Fibroblast of pulmonary artery (primary cell): ENCODE measurements around the gene INPP5B.
A peak's percentile ranks its signal among the peaks of the same experiment; 100 is the strongest.

ENCODE experiments used
- DNase-seq: peaks from one replicate; pipeline ENCODE4 v3.0.0-alpha.2; 2010; ENCODE audit warnings: low read depth
- H3K4me3 ChIP-seq: replicated peaks from 2 replicates; pipeline ENCODE4 v1.5.1; 2011; ENCODE audit warnings: low read depth, mild to moderate bottlenecking, control low read depth, low read length, moderate library complexity
- CTCF ChIP-seq: IDR thresholded peaks from 2 replicates; pipeline ENCODE4 v1.5.1; 2011; ENCODE audit warnings: mild to moderate bottlenecking, control low read depth, low read length, inconsistent platforms; ENCODE audit errors: missing control alignments

The INPP5B gene

GRCh38 chr1:37858931-37859506, 87.8 kb downstream of the INPP5B start:
- peak overlapping the region; percentile 87 for H3K4me3 ChIP-seq
- no peak for TF ChIP-seq CTCF
- DNase-seq = peak; percentile 36

- DNase-seq = no peak
These were observed 92.4 kb downstream of the INPP5B start for GRCh38 chr1:37854406-37854805.

GRCh38 chr1:37853157-37853556, 93.7 kb downstream of the INPP5B start:
- TF ChIP-seq CTCF = no peak
- no peak for DNase-seq
- H3K4me3 ChIP-seq = no peak overlapping the region

More at GRCh38 chr1:37854406-37854805, 92.4 kb downstream of the INPP5B start:
- TF ChIP-seq CTCF = no peak
- H3K4me3 ChIP-seq = no peak overlapping the region

GRCh38 chr1:37851782-37852210, 95.1 kb downstream of the INPP5B start:
- peak; percentile 24 for DNase-seq
- TF ChIP-seq CTCF = no peak

GRCh38 chr1:37851262-37851661, 95.6 kb downstream of the INPP5B start:
- H3K4me3 ChIP-seq = no peak overlapping the region
- DNase-seq = no peak
- TF ChIP-seq CTCF = no peak

More at GRCh38 chr1:37851782-37852210, 95.1 kb downstream of the INPP5B start:
- H3K4me3 ChIP-seq = no peak overlapping the region

- no peak overlapping the region for H3K4me3 ChIP-seq
- DNase-seq = peak; percentile 54
- TF ChIP-seq CTCF = no peak
These were observed 96.4 kb downstream of the INPP5B start for GRCh38 chr1:37850352-37850955.

GRCh38 chr1:37849480-37849879, 97.4 kb downstream of the INPP5B start:
- no peak for TF ChIP-seq CTCF
- no peak overlapping the region for H3K4me3 ChIP-seq
- DNase-seq = no peak
